SH-SY5Y (cell line): ENCODE results near the gene AP2A1.

Experiments used
- GATA2 ChIP-seq: IDR thresholded peaks from 2 replicates; pipeline ENCODE4 v1.6.1; 2011; ENCODE audit warnings: mild to moderate bottlenecking, low read depth, low read length
- GATA3 ChIP-seq: IDR thresholded peaks from 2 replicates; pipeline ENCODE4 v1.6.1; 2011; ENCODE audit warnings: low read depth, mild to moderate bottlenecking, low read length, moderate library complexity

DNA sequence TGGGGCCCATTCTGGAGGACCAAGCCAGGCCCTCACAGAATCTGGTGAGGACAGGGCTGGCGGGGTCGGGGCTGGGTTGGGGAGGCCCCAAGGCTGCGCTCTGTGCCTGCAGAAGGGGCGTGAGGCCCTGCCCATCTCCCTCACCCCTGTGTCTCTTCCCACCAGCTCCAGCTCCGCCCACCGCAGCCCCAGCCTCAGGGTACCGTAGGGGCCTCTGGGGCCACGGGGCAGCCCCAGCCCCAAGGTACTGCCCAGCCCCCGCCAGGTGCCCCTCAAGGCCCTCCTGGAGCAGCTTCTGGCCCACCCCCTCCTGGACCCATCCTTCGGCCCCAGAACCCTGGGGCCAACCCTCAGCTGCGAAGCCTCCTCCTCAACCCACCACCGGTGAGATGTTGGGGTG, 68.8 kb downstream of the AP2A1 start:
- no peak for TF ChIP-seq GATA3
- no peak for TF ChIP-seq GATA2
